HG02610 (cell line): ENCODE data around the gene WRAP53.

Experiments
- ATAC-seq: cut with Tn5 transposase; IDR thresholded peaks from one replicate; pipeline ENCODE4 v1.9.1; 2021; ENCODE audit warnings: mild to moderate bottlenecking, moderate library complexity; ENCODE audit not compliant: unreplicated experiment

WRAP53 gene

DNA sequence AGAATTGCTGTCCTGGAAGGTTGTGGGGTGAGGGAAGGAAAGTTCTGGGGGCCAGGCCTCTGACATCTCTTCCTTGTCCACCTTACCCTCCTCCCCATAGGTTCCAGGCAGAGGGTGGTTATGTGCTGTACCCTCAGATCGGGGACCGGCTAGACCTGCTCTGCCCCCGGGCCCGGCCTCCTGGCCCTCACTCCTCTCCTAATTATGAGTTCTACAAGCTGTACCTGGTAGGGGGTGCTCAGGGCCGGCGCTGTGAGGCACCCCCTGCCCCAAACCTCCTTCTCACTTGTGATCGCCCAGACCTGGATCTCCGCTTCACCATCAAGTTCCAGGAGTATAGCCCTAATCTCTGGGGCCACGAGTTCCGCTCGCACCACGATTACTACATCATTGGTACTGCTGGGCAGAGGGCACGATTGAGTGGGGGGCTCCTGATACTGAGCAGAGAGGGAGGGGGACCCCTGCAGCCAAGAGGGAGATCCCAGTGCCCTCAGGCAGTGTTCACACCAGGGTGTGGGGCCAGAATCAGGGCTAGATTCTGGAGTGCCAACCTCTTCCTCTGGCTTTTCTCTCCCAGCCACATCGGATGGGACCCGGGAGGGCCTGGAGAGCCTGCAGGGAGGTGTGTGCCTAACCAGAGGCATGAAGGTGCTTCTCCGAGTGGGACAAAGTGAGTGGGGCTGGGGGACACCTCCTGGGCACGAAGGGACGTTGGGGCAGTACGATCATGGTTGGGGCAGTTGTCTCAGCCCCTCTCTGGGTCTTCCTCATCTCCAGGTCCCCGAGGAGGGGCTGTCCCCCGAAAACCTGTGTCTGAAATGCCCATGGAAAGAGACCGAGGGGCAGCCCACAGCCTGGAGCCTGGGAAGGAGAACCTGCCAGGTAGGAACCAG lies 19.8 kb downstream of the WRAP53 start:
- no peak for ATAC-seq

DNA sequence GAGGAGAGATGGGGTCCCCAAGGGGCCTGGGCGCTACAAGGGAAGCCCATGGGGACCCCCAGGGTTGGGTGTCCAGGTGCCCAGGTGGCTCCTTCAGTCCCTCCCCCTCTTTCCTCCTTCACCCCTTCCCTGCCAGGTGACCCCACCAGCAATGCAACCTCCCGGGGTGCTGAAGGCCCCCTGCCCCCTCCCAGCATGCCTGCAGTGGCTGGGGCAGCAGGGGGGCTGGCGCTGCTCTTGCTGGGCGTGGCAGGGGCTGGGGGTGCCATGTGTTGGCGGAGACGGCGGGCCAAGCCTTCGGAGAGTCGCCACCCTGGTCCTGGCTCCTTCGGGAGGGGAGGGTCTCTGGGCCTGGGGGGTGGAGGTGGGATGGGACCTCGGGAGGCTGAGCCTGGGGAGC lies 20.8 kb downstream of the WRAP53 start:
- ATAC-seq = no peak

DNA sequence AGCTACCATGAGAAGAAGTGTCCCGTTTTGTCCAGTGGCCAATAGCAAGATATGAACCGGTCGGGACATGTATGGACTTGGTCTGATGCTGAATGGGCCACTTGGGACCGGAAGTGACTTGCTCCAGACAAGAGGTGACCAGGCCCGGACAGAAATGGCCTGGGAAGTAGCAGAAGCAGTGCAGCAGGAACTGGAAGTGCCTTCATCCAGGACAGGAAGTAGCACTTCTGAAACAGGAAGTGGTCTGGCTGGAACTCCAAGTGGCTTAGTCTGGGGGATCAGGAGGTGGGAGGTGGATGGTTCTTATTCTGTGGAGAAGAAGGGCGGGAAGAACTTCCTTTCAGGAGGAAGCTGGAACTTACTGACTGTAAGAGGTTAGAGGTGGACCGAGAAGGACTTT lies 22.0 kb downstream of the WRAP53 start:
- ATAC-seq = no peak

DNA sequence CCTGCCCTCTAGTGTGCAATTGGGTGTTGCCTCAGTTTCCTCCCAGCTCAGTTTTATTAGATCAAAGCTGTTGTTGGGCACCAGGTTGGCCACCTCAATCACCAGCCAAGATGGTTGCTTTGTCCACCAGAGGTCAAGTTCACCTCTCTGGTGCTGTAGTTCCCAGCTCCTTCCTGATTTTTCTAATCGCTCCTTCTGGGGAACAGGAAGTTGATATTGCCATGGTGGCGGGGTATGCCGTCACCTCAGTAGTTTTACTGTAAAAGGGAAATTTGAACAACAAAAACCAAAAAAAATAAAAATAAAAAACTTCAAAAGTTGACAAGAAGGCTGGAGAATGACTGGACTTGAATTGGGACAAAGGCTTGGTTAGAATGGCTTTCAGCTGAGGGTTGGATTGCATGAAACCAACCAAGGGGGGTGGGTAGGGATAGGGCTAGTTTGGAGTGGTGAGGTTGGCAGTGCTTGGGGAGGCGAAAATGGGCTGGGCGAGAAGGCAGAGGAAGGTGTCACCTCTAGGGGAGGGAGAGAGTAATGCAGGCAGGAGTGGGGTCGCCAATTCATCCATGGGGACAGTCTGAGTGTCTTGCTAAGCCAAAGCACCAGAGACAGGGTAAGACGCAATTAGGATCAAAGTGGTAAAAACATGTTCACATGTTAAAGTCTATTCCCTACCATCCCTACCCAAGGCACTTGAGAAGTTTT lies 22.9 kb downstream of the WRAP53 start:
- ATAC-seq = no peak

DNA sequence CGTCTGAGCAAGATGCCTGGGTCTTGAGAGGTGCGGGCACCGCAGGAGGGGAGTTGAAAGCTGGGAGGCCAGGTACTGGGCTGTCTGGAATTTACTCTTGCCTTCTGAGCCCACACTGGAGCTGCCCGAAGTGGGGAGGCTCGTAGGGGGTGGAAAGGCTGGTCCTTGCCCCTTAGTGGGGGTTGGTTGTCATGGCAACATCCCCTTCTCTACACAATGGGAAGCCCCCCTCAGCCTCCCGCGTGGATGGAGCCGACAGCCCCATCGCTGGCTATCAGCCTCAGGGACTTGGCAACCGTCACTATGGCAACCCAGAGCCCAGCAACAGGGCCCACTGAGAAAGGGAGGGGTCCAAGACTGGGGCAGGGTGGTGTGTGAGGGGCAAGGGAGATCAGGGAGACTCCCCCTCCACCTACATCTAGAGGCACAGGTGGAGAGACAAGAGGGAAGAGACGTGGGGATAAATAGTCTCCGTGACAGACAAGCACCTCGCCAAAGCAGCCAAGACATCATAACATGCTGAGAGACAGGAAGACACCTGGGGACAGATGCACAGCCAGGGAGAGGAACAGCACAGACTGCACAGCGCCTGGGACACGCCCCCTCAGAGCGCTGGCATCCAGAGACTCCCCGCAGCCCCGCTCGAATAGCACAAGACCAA lies 24.0 kb downstream of the WRAP53 start:
- no peak for ATAC-seq

DNA sequence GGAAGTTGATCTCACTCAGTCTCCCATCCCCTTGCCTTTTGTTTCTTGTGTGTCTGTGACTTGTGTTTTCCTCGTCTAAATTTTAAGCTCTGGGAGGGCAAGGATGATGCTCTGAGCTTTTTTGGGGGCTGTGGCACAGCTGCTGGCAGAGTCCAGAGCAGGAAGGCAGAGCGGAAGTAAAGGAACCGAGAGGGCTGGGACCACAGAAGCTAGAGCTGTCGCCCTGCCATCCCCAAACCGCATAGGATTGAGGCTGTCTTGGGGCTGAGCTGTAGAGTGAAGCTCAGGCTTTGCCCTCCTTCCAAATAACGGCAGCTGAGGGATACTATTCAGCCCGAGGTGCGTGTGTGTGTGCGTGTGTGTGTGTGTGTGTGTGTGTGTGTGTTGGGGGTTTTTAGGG lies 25.5 kb downstream of the WRAP53 start:
- ATAC-seq = no peak

DNA sequence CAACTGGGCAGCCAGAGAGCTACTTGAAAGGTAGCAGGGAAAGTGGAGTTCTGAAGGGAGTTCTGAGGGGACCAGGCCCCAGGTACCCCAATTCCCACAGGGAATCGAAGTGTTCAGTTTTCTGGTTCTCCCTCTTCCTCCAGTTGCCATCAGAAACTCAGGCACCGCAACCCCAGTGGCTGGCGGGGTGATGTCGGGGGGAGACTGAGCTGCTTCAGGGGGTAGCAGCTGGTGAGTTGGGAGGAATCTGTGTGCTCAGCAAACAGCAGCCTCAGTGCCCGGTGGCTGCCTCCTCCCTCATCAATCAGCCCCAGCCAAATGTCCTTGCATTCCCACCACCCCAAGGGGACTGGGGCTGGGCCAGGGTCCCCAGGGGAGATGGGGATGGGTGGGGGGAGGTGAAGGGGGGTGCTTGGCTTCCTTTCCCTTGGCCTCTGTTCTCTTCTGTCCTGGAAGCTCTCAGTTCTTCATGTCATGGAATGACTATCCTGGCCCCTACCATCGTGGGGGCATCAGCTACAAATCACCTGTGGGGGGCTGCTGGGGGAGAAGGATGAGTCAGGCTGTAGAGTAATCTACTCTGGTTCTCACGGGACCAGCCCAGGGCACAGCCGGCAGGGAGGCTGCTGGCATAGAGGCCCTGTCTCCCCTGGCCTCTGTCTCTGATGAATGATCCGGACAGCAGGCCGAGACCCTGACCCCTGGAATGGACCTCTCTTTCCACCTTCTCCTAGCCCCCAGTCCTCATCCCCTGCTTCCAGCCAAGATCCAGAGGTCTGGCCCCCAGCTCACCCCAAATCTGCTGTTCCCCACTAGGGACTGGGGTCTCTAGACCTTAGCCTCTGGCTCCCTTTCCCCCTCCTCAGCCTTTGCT lies 26.7 kb downstream of the WRAP53 start:
- no peak for ATAC-seq

DNA sequence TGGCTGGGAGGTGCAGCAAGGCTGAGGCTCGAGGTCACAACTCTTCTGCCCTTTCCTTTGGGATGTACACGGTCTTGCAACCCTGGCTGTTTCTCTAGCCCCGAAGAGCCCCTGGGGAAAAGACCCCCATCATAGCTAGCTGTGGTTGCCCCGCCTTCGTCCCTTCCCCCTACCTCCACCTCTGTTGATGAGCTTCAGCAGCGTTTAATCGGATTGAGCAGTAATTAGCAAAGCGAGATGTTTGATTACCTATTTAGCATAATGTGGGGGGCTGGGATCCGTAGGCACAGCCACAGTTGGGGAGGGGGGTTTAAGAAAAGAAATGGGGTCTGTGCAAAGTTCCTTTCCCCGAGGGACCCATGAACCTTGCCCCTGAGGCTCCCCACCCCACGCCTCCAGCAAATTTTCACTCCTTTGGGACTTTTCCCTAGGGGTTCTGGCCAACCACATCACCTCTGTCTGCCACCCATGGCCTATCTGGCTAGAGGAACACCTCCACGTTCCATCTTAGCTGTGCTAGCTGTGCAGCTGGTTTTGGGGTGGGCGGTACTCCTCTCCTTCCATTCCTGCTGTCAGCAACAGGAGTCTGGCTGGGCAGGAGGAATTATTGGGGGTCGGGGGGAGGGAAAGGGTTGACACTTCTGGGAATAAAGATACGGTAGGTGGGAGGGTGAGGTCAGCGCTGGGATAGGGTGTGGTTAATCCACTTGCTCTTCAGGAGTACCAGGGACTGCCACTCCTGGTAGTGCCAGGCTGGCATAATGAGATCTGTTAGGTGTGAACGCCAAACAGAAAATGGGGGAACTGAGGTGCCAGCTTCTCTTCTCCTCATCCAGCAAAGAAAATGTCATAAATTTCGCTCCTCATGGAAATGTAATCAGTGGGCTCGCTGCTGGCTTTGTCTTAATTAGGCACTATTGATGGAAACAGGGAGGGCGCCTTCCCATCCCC lies 27.9 kb downstream of the WRAP53 start:
- ATAC-seq = no peak

DNA sequence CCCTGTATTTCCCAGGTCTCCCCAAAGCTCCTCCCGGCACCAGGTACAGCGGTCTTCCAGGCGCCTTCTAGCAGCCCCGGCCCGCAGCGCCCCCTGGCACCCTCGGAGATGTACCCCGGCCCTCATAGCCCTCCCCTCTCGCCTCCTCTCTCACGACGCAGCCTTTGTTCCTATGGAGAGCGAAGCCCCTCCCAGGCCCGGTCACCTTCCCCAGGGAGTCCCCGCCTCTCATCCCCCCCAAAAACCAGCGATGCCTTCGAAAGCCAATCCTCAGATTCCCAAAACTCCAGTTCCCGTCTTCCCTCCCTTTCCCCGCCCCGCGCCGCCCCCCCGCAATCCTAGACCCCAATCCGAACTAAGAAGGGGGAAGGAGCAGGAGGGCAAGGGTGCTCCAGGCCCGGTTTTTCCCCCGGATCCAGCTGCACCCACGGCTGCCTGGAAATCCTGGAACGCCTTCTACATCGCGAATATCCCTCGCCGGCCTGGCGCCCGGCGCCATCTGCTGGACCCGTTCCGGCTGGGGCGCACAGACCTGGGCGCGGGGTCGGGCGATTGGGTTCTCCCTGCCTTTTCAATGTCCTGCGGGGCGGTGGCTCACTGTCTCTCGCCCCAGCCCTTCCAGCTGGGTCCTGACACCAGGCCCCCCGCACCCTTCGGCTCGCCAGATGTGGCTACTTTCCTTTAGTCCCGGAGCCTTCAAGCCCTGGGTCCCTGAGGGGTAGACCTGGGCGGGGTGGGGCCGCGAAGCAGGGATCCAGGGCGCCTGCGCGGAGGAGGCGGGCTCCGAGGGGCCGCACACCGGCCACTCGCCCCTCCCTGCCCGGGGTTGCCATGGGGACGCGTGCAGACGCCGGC lies 28.9 kb downstream of the WRAP53 start, which contains the start of gene DNAH2:
DNAH2 (plus strand) TSS at position 844 of the 855 bp plus-strand sequence. CDS start 1,991 bp downstream, outside the sequence.
- no peak for ATAC-seq

DNA sequence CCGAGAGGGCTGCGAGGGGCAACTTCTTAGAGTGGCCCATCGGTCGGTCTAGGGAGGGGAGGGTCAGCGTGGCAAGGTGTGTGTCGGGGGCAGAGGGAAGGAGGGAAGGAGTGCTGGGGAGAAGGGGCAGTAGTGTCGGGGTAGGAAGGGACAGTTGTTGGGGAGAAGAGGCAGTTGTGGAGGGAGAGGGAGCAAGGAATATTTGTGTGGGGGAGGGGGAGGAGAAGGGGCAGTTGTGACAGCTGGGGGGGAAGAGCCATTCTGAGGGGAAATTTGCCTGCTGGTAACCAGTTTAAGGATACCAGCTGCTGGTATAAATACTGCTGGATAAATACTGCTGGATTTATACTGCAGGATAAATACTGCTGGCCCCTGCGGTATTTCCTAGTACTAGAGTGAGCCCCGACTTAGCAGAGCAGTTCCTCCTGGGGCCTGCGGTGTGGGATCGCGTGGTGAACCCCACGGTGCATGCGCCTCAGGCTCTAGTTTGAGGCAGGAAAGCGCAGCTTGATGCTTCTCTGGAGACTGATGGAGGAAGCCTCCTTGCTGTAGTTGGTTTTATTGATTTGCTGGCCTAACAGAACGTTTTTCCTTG lies 29.6 kb downstream of the WRAP53 start:
- no peak for ATAC-seq

DNA sequence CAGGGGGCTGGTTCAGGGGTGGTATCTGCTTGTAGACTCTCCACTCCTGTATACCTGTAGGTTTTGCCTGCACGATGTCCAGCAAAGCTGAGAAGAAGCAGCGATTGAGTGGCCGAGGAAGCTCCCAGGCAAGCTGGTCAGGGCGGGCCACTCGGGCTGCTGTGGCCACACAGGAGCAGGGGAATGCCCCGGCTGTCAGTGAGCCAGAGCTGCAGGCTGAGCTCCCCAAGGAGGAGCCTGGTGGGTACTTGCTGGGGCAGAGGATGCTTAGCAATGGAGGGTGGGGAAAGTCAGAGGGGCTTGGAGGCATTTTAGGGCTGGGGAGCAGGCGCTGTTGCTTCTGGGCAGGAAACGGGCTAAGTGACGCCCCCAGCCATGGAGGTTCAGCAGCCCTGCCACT lies 31.4 kb downstream of the WRAP53 start:
- no peak for ATAC-seq

DNA sequence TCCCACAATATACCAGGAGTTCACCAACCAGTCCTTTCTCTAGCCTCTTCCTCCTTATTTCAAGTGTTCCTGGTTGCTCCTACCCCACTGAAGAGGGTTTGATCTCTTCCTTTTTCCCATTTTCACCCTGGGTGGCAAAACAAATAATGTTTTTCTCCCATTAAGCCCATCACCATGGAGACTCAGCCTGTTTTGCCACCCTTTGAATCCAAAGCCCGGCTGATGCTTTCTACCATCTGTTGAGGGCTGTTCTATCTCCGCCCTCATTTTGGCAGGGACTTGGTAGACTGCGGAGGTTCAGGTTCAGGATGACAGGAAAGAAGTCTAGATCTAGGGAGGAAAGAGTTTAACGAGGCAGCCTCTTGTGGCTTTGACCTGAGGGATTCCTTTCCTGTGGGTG lies 31.8 kb downstream of the WRAP53 start:
- no peak for ATAC-seq

DNA sequence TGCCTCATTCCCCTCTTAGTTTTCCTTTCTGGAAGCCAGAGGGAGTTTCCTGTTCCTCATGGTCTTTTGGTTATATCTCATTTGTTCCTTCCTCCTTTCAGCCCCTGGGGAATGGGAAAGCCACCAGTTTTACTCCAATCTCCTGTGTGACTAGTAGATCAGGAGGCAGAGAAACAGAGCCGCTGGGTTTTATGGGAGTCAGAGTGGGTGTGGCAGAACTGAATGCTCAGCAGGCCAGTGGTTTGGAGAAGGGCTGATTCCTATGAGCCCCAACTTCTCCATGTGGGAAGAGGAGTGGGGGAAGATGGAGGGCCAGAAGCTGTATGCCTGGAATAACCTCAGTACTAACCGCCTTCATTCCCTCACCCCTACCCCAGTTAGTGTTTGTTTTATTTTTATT lies 33.3 kb downstream of the WRAP53 start:
- ATAC-seq = no peak

DNA sequence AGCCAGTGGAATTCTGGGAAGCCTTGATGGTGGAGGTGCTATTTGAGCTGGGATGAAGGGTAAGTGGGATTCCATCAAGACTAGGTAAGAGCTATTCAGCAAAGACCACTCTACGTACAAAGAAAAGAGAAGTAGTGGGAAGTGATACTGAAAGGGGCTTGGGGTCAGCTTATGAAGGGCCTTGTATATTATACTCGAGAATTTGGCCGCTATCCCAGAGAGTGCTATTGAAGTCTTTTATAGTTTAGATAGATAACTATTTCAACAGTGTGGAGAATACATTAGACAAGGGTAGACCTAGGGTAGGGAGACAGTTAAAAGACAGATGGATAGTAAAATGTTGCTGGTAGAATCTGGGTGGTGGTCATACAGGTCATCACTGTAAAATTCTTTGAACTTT lies 39.6 kb downstream of the WRAP53 start:
- no peak for ATAC-seq

DNA sequence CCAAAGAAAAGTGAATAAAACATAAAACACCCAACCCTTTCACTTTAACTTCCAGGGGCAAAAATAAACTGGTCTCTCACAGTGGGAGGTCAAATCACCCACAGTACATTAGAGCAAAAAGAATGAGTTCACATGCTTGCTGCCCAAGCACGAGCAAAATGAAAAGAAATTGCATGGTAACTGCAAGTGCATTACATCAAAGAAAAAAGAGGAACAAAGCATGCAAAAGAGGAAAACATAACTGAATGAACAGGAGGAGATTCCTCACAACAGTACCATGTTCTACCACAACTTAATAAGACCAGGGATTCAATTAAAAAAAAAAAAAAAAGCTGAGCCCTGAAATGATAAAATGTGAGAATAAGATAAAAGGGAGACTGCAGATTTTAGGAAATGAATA lies 41.5 kb downstream of the WRAP53 start:
- no peak for ATAC-seq

DNA sequence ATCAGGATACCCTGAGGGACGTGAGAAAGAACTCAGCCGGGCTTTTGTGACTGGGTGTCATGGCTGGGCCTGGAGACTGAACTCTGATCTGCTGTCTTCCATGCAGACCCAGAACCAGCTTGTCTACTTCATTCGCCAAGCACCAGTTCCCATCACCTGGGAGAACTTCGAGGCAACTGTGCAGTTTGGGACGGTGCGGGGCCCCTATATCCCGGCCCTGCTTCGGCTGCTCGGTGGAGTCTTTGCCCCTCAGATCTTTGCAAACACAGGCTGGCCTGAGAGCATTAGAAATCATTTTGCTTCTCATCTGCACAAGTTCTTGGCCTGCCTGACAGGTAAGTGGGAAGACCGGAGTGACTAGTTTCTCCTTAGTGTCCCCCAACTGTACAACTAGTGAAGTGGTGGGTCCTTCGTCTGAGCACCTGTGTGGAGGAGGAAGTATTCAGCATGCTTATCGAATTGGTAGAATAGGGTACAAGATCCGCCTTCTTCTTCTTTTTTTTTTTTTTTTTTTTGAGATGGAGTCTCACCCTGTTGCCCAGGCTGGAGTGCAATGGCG lies 44.8 kb downstream of the WRAP53 start:
- ATAC-seq = no peak

DNA sequence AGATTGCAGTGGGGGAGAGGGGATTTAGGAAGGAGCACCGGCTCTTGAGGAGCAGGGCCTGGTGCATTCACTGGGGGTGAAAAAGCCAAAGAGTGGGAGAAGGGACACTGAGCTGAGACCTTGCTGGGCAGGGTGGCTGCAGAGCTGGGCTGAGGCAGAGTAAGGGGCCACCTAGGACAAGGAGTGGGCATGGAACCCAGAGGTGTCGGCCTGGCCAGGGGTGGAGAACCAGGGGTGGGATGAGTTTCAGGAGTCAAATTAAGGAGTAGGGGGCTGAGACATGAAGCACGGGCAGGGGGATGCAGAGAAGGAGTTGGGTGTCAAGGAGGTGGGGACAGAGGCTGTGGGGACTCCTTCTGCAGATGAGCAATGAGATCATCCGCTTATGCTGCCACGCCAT lies 49.3 kb downstream of the WRAP53 start:
- no peak for ATAC-seq

DNA sequence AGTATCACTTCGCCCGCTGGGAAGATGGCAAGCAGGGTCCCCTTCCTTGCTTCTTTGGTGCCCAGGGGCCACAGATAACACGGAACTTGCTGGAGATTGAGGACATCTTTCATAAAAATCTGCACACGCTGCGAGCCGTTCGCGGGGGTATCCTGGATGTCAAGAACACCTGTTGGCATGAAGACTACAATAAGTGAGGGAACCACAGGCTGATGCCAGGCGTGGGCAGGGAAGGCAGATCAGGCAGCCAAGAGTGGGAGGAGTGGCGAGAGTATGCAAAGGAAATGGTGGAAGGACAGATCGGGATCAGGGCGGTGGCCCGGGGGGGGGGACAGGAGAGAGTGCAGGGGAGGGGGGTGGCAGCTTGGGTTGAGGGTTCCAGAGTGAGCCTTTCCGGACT lies 51.5 kb downstream of the WRAP53 start:
- ATAC-seq = no peak
